Measurements from ENCODE around the gene UBTD1.

- no peak for TF ChIP-seq CTCF (IDR thresholded peaks at IDR 0.05)
- no peak for TF ChIP-seq POLR2A (IDR thresholded peaks at IDR 0.05)
Observed at GRCh38 chr10:97451605-97452004, 47.1 kb upstream of the UBTD1 start.
